ENCODE measurements around the gene SPG21.
"Not testable (repeated sequence)": the region's sequence is repeated elsewhere in the genome, so short reads cannot be mapped to it uniquely, and the experiment has no call there.

SPG21 gene

GRCh38 chr15:64989416-64990167 is at the start of gene SPG21:
TSS of gene SPG21 (minus strand) at chr15:64989914. CDS start at chr15:64983569, 6,345 bp downstream.
- peak; percentile 79 for DNase-seq

- no peak for DNase-seq
Observed at GRCh38 chr15:65038836-65039235, 49.1 kb upstream of the SPG21 start.

GRCh38 chr15:65038428-65038827 is 48.7 kb upstream of the SPG21 start:
- DNase-seq: no peak

- DNase-seq: no peak
Observed at GRCh38 chr15:65037309-65037708, 47.6 kb upstream of the SPG21 start.

GRCh38 chr15:65034719-65035118 is 45.0 kb upstream of the SPG21 start:
- DNase-seq: no peak

- DNase-seq: peak; percentile 19
Observed at GRCh38 chr15:65033659-65034269, 44.0 kb upstream of the SPG21 start.

GRCh38 chr15:65032801-65033537 is 43.3 kb upstream of the SPG21 start:
- peak; percentile 7 for DNase-seq

GRCh38 chr15:65029736-65030208 is 40.1 kb upstream of the SPG21 start:
- DNase-seq: no peak

GRCh38 chr15:65028921-65029735 is 39.4 kb upstream of the SPG21 start, which contains the start of gene MTFMT:
TSS of gene MTFMT (minus strand) at chr15:65029639. CDS start at chr15:65029613, 26 bp downstream.
- peak; percentile 61 for DNase-seq

- DNase-seq: no peak
Observed at GRCh38 chr15:65028338-65028737, 38.6 kb upstream of the SPG21 start.

- DNase-seq: no peak
Observed at GRCh38 chr15:65027593-65027992, 37.9 kb upstream of the SPG21 start.

GRCh38 chr15:65026756-65027155 is 37.0 kb upstream of the SPG21 start:
- no peak for DNase-seq

GRCh38 chr15:65021488-65021887 is 31.8 kb upstream of the SPG21 start:
- no peak for DNase-seq

GRCh38 chr15:65020419-65020818 is 30.7 kb upstream of the SPG21 start:
- DNase-seq: no peak

GRCh38 chr15:65011198-65011597 is 21.5 kb upstream of the SPG21 start:
- not testable (repeated sequence) for DNase-seq

GRCh38 chr15:65008983-65009382 is 19.3 kb upstream of the SPG21 start:
- DNase-seq: no peak

GRCh38 chr15:65006876-65007275 is 17.2 kb upstream of the SPG21 start:
- no peak for DNase-seq

GRCh38 chr15:65004993-65005392 is 15.3 kb upstream of the SPG21 start:
- no peak for DNase-seq

- no peak for DNase-seq
Observed at GRCh38 chr15:64997745-64998375, 8.1 kb upstream of the SPG21 start.

GRCh38 chr15:64997066-64997465 is 7.4 kb upstream of the SPG21 start:
- no peak for DNase-seq

- no peak for DNase-seq
Observed at GRCh38 chr15:64993290-64993689, 3.6 kb upstream of the SPG21 start.

GRCh38 chr15:64991536-64992135 is 1.9 kb upstream of the SPG21 start:
- DNase-seq: no peak
